Thyroid gland (tissue), 4 donors: ENCODE measurements around the gene ZBTB16. TPM values are rescaled to one million over a fixed set of nuclear protein-coding genes. Genes with fewer than 3 reads are reported as not detected.

Experiments
- DNase-seq, 2 donors: peaks; one replicate each; pipeline ENCODE4 v3.0.0-alpha.2; 2019
- H3K27ac ChIP-seq, 3 donors: fragments of 200-600 bp; sonication (generic); 1 replicate in 2 of 3; 2 replicates in 1 of 3; pipeline ENCODE4 v1.5.1; 2016 to 2019; ENCODE audit warnings: mild to moderate bottlenecking in 1 of 3, moderate library complexity in 1 of 3
- H3K27me3 ChIP-seq: fragments of 200-600 bp; sonication (generic); one replicate; pipeline ENCODE4 v1.5.1; 2019
- H3K36me3 ChIP-seq, 2 donors: fragments of 200-600 bp; sonication (generic); one replicate each; pipeline ENCODE4 v1.5.1; 2016 to 2019
- H3K4me1 ChIP-seq, 2 donors: fragments of 200-600 bp; sonication (generic); one replicate each; pipeline ENCODE4 v1.5.1; 2017 to 2019
- H3K4me3 ChIP-seq, 3 donors: fragments of 200-600 bp; sonication (generic); replicated peaks in 1 of 3; 1 replicate in 2 of 3; 2 replicates in 1 of 3; pipeline ENCODE4 v1.5.1; 2016; ENCODE audit warnings: mild to moderate bottlenecking in 1 of 3
- H3K9me3 ChIP-seq: fragments of 200-600 bp; sonication (generic); one replicate; pipeline ENCODE4 v1.5.1; 2017
- CTCF ChIP-seq, 6 experiments: fragments of 200-600 bp in 3 of 6; fragments of 450-650 bp in 3 of 6; sonication (generic) in 3 of 6; IDR thresholded peaks; one replicate each; pipeline ENCODE4 v1.5.1; 2016 to 2019; ENCODE audit warnings: antibody characterized with exemption in 6 of 6, mild to moderate bottlenecking in 2 of 6, inconsistent platforms in 1 of 6, moderate library complexity in 1 of 6
- POLR2A ChIP-seq, 2 donors: fragments of 450-650 bp; IDR thresholded peaks; one replicate each; pipeline ENCODE4 v1.6.1; 2017; ENCODE audit warnings: antibody characterized with exemption in 2 of 2, mild to moderate bottlenecking in 2 of 2, moderate library complexity in 1 of 2
- WGBS, 2 donors: methylation state at CpG; one replicate each; pipeline ENCODE4 v1.1.5; 2017; 5-methylcytosine and 5-hydroxymethylcytosine counted together
- intact Hi-C: fragments of 100-400 bp; cut with DNase I; formaldehyde crosslinking; loops from one replicate; pipeline ENCODE4 v1.15.1; 2023
- total RNA-seq, 4 donors: library from RNA; depleted of rRNA; stranded (reverse); fragments of >200 nt; gene quantifications; one replicate each; pipeline ENCODE4 v1.2.3, GENCODE V29; 2016

The ZBTB16 gene
- total RNA-seq, 4 donors from 2014 or later, result 157 to 385 (median 177) TPM

- DNase-seq, result no peak
- TF ChIP-seq CTCF (IDR thresholded peaks at IDR 0.05), result no peak
- TF ChIP-seq POLR2A (IDR thresholded peaks at IDR 0.05), result no peak
- 83 to 85% methylated on average over 1 of the region's 1 CpG for WGBS, 2 donors
- peaks cover 0 to 3% of the 10 kb centered on the region in 2 donors for H3K4me1 ChIP-seq
- intact Hi-C loops, result no loop called here
- H3K9me3 ChIP-seq, result no peaks in the 10 kb centered on the region
- no peak overlapping the region for H3K4me3 ChIP-seq
- peaks cover under 1 to 1% of the 10 kb centered on the region in 2 donors for H3K36me3 ChIP-seq
- H3K27me3 ChIP-seq, result no peaks in the 10 kb centered on the region
- H3K27ac ChIP-seq, result peak overlapping the region in 2 of 3 donors; percentile 83 to 84
These were observed 233.7 kb downstream of the ZBTB16 start for GRCh38 chr11:114293201-114293711.

GRCh38 chr11:114295676-114296604, 236.4 kb downstream of the ZBTB16 start, which contains the start of gene NNMT:
NNMT (plus strand) TSS chr11:114296399; CDS start chr11:114296557, 158 bp downstream.
- peak; percentile 25 to 28 for DNase-seq
- H3K4me3 ChIP-seq, result peak within 1 kb of the TSS in 2 of 3 donors; percentile 25 to 28
- peak within 1 kb of the TSS; percentile 81 to 84 (median 83) for H3K27ac ChIP-seq
- H3K4me1 ChIP-seq, result peaks cover 0 to 3% of the 10 kb centered on the region in 2 donors
- no peaks in the 10 kb centered on the region for H3K27me3 ChIP-seq
- H3K36me3 ChIP-seq, result peaks cover 4 to 10% of the 10 kb centered on the region in 2 donors
- intact Hi-C loops, result no loop called here
- no peaks in the 10 kb centered on the region for H3K9me3 ChIP-seq
- WGBS, 2 donors, result 72 to 74% methylated on average over 11 of the region's 11 CpGs
- TF ChIP-seq CTCF (IDR thresholded peaks at IDR 0.05) (no peak), POLR2A (IDR thresholded peaks at IDR 0.05) (peak in 1 of 2 donors; percentile 38)

- intact Hi-C loops, result no loop called here
- Histone ChIP-seq H3K36me3 (peaks cover 4 to 13% of the 10 kb centered on the region in 2 donors), H3K9me3 (no peaks in the 10 kb centered on the region), H3K4me3 (peak overlapping the region in 2 of 3 donors; percentile 25 to 28), H3K27ac (peak overlapping the region; percentile 81 to 84 (median 83)), H3K4me1 (peaks cover 0 to 3% of the 10 kb centered on the region in 2 donors), H3K27me3 (no peaks in the 10 kb centered on the region)
- 30 to 35% methylated on average over 7 of the region's 7 CpGs for WGBS, 2 donors
- DNase-seq, result no peak
- TF ChIP-seq POLR2A (IDR thresholded peaks at IDR 0.05) (no peak), CTCF (IDR thresholded peaks at IDR 0.05) (no peak)
These were observed 237.3 kb downstream of the ZBTB16 start for GRCh38 chr11:114296605-114297372.

GRCh38 chr11:114297806-114298709, 238.5 kb downstream of the ZBTB16 start:
- H3K36me3 ChIP-seq, result peaks cover 4 to 13% of the 10 kb centered on the region in 2 donors
- peak overlapping the region in 1 of 3 donors; percentile 25 for H3K4me3 ChIP-seq
- 77 to 79% methylated on average over 8 of the region's 8 CpGs for WGBS, 2 donors
- H3K27me3 ChIP-seq, result no peaks in the 10 kb centered on the region
- peak overlapping the region in 2 of 3 donors; percentile 44 to 83 for H3K27ac ChIP-seq
- TF ChIP-seq CTCF (IDR thresholded peaks at IDR 0.05) (no peak), POLR2A (IDR thresholded peaks at IDR 0.05) (no peak)
- peaks cover 0 to 2% of the 10 kb centered on the region in 2 donors for H3K4me1 ChIP-seq
- intact Hi-C loops, result no loop called here
- no peak for DNase-seq
- H3K9me3 ChIP-seq, result no peaks in the 10 kb centered on the region
